GM21723 (cell line): Measurements from ENCODE around the gene MEX3D.
"Not testable (repeated sequence)": the region's sequence is repeated elsewhere in the genome, so short reads cannot be mapped to it uniquely, and the experiment has no call there.

Experiments used
- ATAC-seq: cut with Tn5 transposase; IDR thresholded peaks from one replicate; pipeline ENCODE4 v1.9.1; 2021; ENCODE audit warnings: mild to moderate bottlenecking, moderate library complexity; ENCODE audit not compliant: unreplicated experiment

Gene MEX3D

GRCh38 chr19:1540365-1540925 is 27.7 kb downstream of the MEX3D start:
- ATAC-seq, result no peak

DNA sequence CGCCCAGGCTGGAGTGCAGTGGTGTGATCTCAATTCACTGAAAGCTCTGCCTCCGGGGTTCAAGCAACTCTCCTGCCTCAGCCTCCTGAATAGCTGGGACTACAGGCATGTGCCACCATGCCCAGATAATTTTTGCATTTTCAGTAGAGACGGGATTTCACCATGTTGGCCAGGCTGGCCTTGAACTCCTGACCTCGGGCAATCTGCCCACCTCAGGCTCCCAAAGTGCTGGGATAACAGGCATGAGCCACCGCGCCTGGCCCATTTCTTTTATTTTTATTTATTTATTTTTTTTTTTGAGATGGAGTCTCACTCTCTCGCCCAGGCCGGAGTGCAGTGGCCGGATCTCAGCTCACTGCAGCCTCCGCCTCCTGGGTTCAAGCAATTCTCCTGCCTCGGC is 28.4 kb downstream of the MEX3D start:
- not testable (repeated sequence) for ATAC-seq

DNA sequence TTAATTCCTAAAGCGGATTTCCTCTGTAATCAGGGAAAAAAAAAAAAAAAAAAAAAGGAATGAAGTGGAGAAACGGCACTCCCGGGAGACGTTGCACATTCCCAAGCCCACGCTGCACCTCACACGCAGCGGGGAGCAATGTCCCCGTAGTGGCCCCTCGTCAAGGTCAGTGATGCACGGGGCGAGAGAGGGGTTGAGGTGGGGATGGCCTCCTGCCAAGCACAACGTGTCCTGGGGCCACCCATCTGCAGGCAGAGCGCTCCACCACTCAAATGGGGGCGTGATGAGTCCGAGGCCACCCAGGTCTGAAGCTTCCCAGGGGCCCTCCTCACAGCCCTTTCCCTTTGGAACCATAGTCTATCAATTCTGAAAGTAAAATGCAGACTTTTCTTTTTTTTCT is 29.1 kb downstream of the MEX3D start:
- ATAC-seq, result no peak

DNA sequence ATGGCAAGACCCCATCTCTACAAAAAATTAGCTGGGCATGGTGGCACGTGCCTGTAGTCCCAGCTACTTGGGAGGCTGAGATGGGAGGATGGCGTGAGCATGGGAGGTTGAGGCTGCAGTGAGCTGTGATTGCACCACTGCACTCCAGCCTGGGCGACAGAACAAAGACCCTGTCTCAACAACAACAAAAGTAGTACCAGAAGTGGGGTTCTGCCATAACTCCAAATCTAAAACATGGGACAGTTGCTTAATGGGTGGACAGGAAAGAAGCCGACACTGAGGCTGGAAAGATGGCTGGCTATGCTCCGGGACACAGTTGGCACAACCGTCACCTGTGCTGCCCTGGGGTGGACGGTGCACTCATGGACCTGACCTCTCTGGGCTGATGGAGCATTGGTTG is 32.4 kb downstream of the MEX3D start:
- ATAC-seq, result not testable (repeated sequence)

DNA sequence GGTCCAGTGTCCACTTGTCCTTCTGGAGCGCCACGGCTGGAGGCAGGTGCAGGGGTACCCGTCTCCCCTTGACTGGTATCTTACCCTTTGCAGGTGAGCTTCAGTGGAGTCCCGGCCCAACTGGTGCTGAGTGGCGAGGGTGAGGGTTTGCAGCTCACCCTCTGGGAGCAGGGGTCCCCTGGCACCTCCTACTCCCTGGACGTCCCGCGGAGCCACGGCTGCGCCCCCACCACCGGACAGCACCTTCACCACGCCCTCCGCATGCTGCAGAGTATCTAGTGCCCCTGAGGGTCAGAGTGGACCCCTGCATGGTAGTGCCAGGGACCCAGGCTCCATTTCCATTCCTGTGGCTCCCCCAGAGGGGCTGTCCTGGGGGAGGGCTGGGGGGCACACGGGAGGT is 33.2 kb downstream of the MEX3D start:
- no peak for ATAC-seq

GRCh38 chr19:1533510-1534150 is 34.5 kb downstream of the MEX3D start:
- no peak for ATAC-seq

DNA sequence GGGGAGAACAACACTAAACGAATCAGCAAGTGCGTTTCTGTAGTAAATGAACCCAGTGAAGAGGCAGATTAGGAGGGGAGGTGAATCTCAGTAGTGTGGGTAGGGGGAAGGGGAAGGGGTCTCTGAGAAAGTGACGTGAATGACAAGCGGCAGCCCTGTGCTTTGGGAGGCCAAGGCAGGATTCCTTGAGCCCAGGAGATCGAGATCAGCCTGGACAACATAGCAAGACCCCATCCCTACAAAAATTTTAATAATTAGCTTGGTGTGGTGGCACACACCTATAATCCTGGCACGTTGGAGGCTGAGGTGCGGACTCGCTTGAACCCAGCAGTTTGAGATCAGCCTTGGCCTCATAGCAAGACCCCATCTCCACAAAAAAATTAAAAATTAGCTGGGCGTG is 36.1 kb downstream of the MEX3D start:
- no peak for ATAC-seq

GRCh38 chr19:1531587-1531986 is 36.5 kb downstream of the MEX3D start:
- no peak for ATAC-seq

DNA sequence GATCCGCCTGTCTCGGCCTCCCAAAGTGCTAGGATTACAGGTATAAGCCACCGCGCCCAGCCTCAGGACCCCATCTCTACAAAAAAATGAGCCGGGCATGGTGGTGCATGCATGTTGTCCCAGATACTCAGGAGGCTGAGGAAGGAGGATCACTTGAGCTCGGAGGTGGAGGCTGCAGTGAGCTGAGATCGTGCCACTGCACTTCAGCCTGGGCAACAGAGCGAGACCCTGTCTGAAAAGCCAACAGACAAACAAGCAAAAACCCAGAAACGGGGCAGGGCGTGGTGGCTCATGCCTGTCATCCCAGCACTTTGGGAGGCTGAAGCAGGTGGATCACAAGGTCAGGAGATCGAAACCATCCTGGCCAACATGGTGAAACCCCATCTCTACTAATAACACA is 37.3 kb downstream of the MEX3D start:
- ATAC-seq, result not testable (repeated sequence)

- ATAC-seq, result no peak
Observed at GRCh38 chr19:1529430-1529816, 38.7 kb downstream of the MEX3D start.

DNA sequence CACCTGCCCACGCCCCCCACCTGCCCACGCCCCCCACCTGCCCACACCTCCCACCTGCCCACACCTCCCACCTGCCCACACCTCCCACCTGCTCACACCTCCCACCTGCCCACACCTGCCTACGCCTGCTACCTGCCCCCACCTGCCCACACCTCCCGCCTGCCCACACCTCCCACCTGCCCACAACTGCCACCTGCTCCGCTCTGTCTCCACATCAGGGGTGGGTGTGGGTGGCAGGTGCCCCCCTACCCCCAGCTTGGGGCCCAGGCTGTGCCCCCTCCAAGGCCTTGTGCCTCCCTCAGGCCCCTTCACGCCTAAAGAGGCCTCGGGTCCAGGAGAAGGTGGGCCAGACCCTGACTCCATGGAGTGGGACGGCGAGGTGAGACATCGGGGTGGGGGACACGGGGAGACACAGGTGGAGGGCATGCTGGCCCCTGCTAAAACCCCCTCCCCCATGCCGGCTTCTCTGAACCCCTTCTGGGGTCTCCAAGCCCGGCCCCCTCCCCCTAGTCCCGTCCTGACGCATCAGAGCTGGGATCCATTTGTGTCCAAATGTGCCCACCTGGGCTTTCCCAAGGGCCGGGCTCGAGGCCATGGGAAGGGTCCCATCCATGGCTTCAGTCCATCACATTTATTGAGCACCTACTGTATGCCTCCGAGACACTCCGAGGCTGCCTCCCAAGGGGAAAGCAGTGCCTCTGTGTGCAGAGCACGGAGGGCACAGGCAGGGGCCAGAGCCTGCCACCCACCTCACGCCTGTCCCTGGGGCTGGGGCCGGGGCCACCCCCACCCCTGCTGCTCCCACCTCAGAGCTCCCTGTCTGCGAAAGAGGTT is 39.3 kb downstream of the MEX3D start:
- ATAC-seq, result no peak

DNA sequence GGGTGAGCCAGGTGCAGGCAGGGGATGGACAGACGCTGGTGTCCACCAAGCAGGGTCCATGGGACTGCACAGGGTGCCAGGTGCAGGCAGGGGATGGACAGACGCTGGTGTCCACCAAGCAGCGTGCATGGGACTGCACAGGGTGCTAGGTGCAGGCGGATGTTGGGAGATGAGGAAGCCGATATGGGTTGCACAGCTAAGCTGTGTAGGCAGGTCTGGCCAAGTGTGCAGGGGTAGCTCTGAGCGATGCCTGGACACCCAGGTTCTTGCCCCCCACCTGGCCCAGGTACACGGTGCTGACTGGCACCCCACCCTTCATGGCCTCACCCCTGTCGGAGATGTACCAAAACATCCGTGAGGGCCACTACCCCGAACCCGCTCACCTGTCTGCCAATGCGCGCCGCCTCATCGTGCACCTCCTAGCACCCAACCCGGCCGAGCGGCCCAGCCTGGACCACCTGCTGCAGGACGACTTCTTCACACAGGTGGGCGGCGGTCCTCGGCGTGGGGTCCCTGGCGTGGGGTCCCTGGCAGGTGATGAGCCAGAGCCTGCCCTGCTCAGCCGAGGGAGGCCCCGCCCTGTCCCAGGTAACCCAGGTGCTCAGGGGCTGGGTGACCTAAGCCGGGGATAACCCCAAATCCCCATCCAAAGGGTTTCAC is 40.3 kb downstream of the MEX3D start:
- ATAC-seq, result no peak

DNA sequence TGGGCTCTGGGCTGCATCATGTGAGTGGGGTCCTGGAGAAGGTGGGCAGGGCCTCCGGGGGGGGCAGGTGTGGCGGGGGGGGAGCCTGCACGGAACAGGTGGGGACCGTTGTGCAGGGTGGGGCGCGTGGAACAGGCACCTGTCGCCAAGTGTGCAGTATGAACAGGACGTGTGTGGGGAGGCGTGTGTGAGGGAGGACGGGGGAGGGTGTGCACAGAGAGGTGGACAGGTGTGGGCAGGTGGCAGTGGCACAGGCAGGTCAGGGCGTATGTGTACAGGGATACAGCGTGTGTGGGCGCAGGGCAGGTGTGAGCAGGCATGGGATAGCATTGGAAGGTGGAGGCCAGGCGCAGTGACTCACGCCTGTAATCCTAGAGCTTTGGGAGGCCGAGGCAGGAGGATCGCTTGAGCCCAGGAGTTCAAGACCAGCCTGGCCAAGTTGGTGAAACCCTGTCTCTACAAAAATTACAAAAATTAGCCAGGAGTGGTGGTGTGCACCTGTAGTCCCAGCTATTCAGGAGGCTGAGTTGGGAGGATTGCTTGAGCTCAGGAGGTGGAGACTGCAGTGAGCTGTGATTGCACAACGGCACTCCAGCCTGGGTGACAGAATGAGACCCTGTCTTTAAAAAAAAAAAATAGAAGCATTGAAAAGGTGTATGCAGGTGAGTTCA is 41.0 kb downstream of the MEX3D start:
- no peak for ATAC-seq

DNA sequence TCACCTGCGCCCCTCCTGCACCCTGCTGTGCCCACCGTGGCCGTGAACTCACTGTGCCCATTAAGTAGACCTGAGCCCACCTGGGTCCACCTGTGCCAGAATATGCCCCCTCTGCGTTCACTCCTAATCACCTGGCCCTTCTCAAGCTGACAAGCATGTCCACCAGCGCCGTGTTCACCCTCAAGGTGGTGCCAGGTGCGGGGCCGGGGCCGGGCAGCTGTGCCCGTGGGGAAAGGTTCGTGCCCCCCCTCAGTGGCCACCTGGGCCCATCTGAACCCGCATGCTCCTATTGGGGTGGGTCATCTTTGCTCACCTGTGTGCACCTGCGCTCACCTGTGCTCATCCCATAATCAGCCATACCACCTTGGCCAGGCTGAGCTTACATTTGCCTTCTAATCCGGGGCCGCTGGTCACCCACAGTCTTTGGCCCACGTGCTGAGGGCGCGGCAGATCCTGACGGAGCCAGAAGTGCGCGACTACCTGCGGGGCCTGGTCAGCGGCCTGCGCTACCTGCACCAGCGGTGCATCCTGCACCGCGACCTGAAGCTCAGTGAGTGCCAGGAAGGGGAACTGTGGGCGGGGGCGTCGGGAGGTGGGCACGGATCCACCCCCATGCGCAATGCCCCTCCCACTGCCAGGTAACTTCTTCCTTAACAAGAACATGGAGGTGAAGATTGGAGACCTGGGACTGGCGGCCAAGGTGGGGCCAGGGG is 41.9 kb downstream of the MEX3D start:
- no peak for ATAC-seq

- no peak for ATAC-seq
Observed at GRCh38 chr19:1525343-1525742, 42.8 kb downstream of the MEX3D start.

DNA sequence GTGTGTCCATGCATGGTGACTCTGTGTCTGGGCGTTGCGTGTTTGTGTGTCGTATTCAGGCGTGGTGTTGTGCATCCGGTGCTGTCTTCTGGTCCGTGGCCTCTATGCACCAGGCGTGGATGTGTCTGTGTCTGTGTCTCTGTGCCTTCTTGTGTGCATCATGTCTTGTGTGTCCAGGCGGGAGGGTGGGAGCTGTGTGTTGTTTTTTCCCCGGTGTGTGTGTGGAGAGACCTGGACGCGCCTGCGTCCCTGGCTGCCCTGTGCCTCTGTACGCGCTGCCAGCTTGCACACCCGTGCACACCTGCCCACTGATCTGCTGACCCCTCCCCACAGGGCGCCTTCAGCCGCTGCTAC is 43.2 kb downstream of the MEX3D start:
- no peak for ATAC-seq

DNA sequence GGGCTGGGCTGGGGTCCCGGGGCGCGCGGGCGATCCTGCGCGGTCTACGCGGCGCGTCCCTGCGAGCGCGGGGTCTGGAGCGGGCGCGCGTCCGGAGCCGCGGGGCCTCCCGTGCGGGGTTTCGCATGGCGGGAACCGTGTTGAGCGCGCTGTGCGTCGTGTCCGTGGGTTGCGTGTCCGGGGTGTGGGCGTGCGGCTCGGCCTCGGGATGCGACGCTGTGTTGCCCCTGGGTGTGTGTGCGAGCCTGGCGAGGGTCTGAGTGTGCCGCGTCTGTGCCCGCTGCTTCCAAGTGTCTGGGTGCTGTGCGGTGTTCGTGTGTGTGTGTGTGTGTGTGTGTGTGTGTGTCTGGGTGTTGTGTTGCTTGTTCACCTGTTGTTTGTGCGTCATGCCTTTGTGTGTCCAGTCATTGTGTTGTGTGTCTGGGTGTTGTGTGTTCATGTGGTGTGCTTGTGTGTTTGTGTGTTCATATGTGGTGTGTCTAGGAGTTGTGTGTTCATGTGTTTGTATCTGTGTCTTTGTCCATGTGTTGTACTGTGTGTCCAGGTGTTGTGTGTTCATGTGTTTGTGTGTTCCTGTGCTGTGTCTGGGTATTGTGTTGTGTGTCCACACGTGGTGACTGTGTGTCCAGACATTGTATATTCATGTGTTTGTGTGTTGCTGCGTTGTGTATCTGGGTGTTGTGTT is 43.7 kb downstream of the MEX3D start:
- ATAC-seq, result no peak

- no peak for ATAC-seq
Observed at GRCh38 chr19:1523412-1524286, 44.5 kb downstream of the MEX3D start, which contains the start of gene PLK5. TSS of gene PLK5 (plus strand) at chr19:1524077. CDS start at chr19:1526997, 2,920 bp downstream.

GRCh38 chr19:1522838-1523237 is 45.3 kb downstream of the MEX3D start:
- ATAC-seq, result no peak
